ENCODE results near the gene LRRC27. TPM values are rescaled to one million over a fixed set of nuclear protein-coding genes. Genes with fewer than 3 reads are reported as not detected.

Gene LRRC27
- total RNA-seq, 2 experiments from 2014 or later = 2.4 to 2.8 TPM

- Mint-ChIP-seq H3K4me3 (no peak overlapping the region), H3K27me3 (no peaks in the 10 kb centered on the region), H3K4me1 (ENCODE audit: low read depth) (peaks cover 7% of the 10 kb centered on the region), H3K36me3 (ENCODE audit: low read depth) (no peaks in the 10 kb centered on the region), H3K27ac (no peak overlapping the region), H3K9me3 (no peaks in the 10 kb centered on the region)
- intact Hi-C loops (cut with DNase I, micrococcal nuclease) = no loop called here
- H3K4me1 ChIP-seq (ENCODE audit: insufficient read depth, low read length) = peaks cover 7% of the 10 kb centered on the region
- no peak overlapping the region for H3K4me3 ChIP-seq (ENCODE audit: low read length)
- ATAC-seq (ENCODE audit: poor library complexity) (no peak), DNase-seq (no peak)
- peaks cover 0 to 10% of the 10 kb centered on the region in 2 experiments for H3K9me3 ChIP-seq (ENCODE audit: control insufficient read depth in 1 of 2, insufficient read depth in 1 of 2, low read length in 2 of 2)
- ChIA-PET POLR2A (no interaction called here), CTCF (no interaction called here)
- H3K27me3 ChIP-seq (ENCODE audit: control insufficient read depth in 1 of 2, insufficient read depth in 2 of 2, low read length in 2 of 2) = no peaks in the 10 kb centered on the region
- no peak overlapping the region for H3K27ac ChIP-seq (ENCODE audit: low read depth in 1 of 2, low read length in 2 of 2)
- no peaks in the 10 kb centered on the region for H3K36me3 ChIP-seq (ENCODE audit: insufficient read depth, low read length)
- TF ChIP-seq, protein P1, sequence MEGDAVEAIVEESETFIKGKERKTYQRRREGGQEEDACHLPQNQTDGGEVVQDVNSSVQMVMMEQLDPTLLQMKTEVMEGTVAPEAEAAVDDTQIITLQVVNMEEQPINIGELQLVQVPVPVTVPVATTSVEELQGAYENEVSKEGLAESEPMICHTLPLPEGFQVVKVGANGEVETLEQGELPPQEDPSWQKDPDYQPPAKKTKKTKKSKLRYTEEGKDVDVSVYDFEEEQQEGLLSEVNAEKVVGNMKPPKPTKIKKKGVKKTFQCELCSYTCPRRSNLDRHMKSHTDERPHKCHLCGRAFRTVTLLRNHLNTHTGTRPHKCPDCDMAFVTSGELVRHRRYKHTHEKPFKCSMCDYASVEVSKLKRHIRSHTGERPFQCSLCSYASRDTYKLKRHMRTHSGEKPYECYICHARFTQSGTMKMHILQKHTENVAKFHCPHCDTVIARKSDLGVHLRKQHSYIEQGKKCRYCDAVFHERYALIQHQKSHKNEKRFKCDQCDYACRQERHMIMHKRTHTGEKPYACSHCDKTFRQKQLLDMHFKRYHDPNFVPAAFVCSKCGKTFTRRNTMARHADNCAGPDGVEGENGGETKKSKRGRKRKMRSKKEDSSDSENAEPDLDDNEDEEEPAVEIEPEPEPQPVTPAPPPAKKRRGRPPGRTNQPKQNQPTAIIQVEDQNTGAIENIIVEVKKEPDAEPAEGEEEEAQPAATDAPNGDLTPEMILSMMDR (IDR thresholded peaks at IDR 0.05) = no peak
Observed at GRCh38 chr10:132428486-132428995, 96.5 kb downstream of the LRRC27 start.

Other genes with a start within 250 kb of the LRRC27 start
- under 1 TPM; 0.64 to 0.96 TPM for gene DPYSL4, start 145.2 kb upstream of the LRRC27 start, total RNA-seq
- gene STK32C, start 24.2 kb upstream of the LRRC27 start, total RNA-seq = 1 to 10 TPM; 4.9 to 5.2 TPM
- gene PWWP2B, start 65.0 kb downstream of the LRRC27 start, total RNA-seq = 10 to 100 TPM; 19.2 to 19.6 TPM
- gene INPP5A, start 205.6 kb downstream of the LRRC27 start, total RNA-seq = 10 to 100 TPM; 22.0 to 24.8 TPM